ENCODE data around the gene BMS1.
"Not testable (repeated sequence)": the region's sequence is repeated elsewhere in the genome, so short reads cannot be mapped to it uniquely, and the experiment has no call there.

The BMS1 gene

GRCh38 chr10:42867571-42867970, 85.0 kb downstream of the BMS1 start:
- no peak for DNase-seq (ENCODE audit: low read depth)

DNA sequence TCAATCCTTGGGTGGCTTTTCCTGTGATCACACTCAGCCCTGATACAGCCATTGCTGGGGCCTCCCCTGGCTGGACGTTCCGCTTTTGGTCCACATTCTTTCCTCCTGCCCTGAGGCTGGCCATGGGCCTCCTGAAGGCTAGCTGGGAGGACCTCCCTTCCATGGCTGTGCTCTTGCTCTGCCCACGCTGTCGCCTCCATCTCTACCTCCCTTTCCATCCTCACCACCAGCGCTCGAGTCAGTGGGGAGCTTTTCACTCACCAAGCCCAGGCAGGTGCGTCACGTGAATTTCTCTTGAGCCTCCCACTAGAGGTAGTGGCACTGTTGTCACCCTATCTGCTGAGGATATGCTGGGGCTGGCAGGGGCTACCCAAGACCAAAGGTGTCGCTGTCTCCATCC, 85.9 kb downstream of the BMS1 start:
- no peak for DNase-seq (ENCODE audit: low read depth)

DNA sequence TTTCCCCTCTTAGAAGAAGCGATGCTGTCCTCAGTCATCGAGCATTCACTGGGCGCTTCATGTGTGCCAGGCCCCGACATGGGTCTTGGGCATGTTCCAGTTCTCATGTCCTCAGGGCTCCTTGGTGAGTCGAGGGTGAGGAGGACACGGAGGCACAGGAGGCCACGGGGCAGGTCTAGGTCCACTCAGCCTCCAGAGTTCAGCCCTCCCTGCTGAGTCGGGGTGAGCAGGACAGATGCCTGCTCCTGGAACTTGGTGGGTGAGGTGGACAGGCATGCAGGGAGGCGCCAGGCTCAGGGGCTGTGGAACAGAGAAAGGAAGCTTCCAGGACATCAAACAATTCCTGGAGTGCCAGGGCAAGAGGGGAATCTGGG, 87.4 kb downstream of the BMS1 start:
- DNase-seq (ENCODE audit: low read depth), result no peak

GRCh38 chr10:42871138-42871641, 88.6 kb downstream of the BMS1 start:
- not testable (repeated sequence) for DNase-seq (ENCODE audit: low read depth)

GRCh38 chr10:42871823-42872222, 89.2 kb downstream of the BMS1 start:
- no peak for DNase-seq (ENCODE audit: low read depth)

DNA sequence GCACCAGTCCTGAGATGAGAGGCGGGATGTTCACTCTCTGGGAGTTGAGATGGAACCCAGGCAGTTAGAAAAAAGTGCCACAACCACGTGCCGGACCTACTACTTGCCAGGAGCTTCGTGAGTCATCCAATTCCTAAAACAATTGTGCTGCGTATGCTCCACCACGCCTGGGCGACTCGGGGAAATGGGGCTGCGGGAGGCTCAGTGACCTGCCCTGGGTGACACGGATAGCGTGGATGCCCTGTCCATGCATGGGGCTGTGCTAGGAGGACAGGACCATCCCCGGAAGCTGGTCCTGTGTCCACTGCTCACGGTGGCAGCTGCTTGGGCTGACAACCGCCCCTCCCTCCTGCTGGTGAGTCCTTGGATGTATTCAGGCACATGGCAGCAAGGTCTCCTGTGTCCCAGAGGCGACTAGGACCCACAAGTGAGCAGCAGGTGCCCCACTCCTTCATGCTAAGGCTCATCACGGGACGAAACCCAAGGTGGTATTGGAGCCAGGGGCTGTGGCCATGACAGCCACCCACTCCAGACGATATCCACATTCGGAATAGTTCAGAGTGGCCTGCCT, 90.4 kb downstream of the BMS1 start:
- no peak for DNase-seq (ENCODE audit: low read depth)

DNA sequence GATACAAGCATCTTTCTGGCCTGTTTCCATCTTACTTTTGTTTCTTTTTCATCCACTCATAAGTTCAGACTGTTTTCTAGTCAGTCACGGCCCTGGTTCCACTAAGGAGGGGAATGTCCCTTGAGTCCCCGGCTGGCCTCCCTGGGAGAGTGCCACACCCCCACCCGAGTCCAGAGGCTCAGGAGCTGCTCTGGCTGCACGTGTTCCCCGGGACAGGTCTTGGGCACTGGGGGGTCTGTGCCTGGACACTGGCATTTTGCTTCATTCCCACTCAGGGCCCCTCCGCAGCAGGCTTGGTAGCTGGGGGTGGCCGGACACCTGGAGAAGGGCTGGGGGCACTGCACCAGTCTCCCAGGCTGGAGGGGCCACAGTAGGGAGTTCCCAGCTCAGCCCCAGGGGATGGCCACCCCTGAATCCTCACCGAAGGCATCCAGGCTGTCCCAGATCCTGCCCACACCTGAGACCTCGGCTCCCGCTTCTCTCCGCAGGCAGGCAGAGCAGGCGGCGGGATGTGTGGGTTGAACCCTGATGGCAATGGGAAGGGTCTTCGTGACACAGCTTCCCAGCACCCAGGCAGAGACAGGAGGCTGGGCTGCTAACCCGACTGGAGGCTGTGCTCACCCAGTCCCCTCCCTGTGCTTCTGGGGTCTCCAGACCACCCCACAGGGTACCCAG, 92.3 kb downstream of the BMS1 start:
- no peak for DNase-seq (ENCODE audit: low read depth)

DNA sequence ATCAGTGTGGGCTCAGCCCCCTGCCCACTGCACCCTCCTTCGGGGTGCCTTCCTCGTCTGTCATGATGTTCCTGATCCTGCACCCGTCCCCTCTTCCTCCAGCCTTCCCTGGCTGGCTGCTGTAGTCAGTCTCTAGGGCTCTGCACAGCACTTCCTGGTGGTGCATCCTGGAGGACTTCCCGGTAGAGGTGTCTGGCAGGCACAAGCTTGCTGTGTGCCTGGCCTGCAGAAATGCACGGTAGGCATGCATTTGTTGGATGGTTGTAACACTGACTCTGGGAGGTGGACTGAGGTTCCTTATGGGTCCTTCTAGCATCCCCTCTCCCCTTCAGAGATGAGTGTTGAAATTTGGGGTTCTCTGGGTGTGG, 92.8 kb downstream of the BMS1 start:
- no peak for DNase-seq (ENCODE audit: low read depth)

GRCh38 chr10:42875798-42876341, 93.3 kb downstream of the BMS1 start:
- DNase-seq (ENCODE audit: low read depth), result no peak

DNA sequence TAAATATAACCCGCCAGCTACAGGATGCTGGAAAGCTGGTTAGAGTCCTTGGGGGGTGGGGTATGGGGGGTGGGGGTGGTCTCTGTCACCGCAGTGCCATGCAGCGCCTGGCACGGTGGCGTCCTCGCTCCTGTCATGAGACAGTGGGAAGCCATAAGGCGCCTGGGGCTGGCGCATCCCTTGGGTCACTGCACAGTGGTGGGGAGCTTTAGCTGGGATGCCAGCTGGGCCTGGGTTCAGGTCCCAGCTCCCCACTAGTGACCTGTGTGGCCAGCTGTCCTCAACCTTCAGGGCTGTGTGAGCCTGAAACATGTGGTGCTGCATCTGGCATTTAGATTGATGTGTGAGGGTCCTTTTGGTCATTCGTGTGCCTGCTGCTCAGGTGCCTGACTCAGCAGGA, 93.9 kb downstream of the BMS1 start:
- DNase-seq (ENCODE audit: low read depth), result no peak

GRCh38 chr10:42876945-42877344, 94.3 kb downstream of the BMS1 start:
- no peak for DNase-seq (ENCODE audit: low read depth)

DNA sequence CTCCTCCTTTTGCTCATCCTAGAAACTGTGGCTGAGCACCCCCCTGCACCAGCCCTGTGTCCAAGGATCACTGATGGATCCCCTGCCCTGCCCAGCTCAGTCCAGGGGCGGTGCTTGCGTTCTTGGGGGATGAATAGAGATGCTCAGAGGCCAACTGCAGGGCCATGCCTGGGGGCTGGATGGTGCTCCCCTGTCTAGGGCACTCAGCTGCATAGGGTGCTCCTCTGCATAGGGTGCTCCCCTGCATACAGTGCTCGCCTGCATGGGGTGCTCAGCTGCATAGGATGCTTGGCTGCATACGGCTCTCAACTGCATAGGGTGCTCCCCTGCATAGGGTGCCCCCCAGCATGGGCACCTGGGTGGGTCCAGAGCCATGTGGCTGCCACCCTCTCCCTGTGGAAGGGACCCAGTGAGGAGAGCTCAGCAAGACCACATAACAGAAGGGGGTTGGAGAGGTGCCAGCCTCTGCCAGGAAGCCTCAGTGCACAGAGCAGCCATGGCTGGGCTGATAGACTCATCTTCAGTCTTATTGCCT, 95.0 kb downstream of the BMS1 start:
- no peak for DNase-seq (ENCODE audit: low read depth)

- DNase-seq (ENCODE audit: low read depth), result no peak
Measured at GRCh38 chr10:42878134-42878820, 95.7 kb downstream of the BMS1 start.

GRCh38 chr10:42878821-42879195, 96.2 kb downstream of the BMS1 start:
- no peak for DNase-seq (ENCODE audit: low read depth)

DNA sequence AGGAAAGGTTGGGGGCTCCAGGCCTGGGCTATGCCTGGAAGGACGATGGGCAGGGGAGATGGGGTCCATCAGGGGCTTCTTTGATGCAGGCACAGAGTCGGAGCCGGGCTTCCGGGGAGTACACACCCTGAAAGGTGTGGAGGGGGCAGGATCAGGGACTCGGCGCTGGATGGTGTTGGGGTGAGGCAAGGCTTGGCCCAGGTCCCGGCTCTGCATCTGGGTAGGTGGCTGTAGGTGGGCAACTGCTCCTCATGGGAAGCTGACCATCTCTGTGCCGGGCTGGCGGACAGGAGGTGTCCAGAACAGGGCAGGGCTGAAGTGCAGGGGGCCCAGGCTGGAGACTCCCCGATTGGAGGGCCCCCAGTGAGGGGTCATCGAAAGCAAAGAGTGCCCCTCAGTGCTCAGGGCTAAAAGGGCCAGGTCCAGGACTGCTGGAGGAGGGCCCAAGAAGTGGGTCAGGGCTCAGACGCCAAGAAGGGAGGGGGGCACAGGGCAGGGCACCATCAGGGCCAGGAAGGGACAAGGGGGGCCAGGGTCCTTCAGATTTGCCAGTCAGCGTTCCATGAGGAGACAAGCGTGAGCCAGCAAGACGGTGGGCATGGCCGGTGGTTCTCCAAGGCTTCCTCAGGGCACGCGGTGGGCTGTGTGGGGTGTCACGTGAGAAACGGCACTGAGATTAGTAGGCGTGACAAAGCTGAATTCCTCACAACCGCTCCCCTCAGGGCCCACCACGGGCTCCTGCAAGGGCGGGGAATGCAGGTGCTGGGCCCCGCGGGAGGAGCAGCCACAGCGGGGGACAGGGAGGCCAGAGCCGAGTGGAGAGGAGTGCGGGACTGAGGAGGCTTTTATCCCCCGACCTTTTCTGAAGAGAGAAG, 97.0 kb downstream of the BMS1 start:
- DNase-seq (ENCODE audit: low read depth), result no peak

DNA sequence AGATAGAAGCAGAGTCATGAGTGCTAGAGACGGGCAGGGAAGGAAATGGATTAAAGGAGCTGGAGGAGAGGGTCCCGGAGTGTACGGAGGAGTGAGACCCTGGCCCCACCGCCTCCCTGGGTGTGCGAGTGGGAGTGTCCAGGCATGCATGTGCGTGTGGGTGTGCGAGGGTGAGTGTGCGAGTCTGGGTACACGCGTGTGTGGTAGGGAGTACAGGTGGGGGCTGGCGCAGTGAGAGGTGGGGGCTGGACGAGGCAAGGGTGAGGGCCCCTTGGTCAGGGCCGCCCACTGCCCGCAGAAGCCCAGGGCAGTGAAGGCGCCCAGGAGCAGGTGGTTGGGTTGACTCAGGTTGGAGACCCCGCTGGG, 97.6 kb downstream of the BMS1 start:
- DNase-seq (ENCODE audit: low read depth), result no peak

DNA sequence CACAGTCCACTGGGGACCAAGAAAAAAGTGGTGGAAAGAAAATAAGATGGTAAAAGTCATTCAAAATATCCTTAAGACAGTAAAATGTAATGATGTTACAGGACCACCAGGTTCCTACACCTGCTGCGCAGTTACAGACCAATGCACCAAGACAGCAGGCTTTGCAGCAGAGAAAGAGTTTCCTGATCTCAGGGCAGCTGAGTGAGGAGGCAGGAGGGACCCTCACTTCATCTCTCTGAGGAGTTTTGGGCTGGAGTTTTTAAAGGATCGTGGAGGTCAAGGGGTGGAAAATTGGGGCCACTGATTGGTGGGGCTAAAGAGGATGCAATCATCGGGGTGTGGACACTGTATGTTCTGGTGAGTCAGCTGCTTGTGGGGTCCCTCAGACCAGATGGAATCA, 100.0 kb downstream of the BMS1 start:
- no peak for DNase-seq (ENCODE audit: low read depth)
